K562 (cell line): ENCODE measurements around the gene MMP17. TPM values are rescaled to one million over a fixed set of nuclear protein-coding genes. Genes with fewer than 3 reads are reported as not detected.

Source experiments
- NR4A1 ChIP-seq, 2 experiments: fragments of 250-450 bp in 1 of 2; fragments of 450-650 bp in 1 of 2; sonication (Bioruptor Pico) in 1 of 2; IDR thresholded peaks; 2 replicates each; pipeline versions ENCODE4 v1.4.0 to v1.6.1; 2016 to 2020; ENCODE audit warnings: mild to moderate bottlenecking in 2 of 2, missing compliant biosample characterization in 1 of 2, missing genetic modification characterization in 1 of 2, moderate library complexity in 1 of 2
- SMAD4 ChIP-seq: fragments of 250-450 bp; sonication (Bioruptor Pico); conservative IDR thresholded peaks from 2 replicates; pipeline ENCODE4 v1.8.0; 2021; ENCODE audit warnings: inconsistent platforms, mild to moderate bottlenecking, moderate library complexity
- polyA plus RNA-seq, 8 experiments: library from polyadenylated mRNA; depleted of rRNA in 4 of 8; stranded (reverse) in 5 of 8; unstranded in 3 of 8; fragments of >200 nt; fragmentation: Nextera tagmentation in 2 of 8; fragmentation: Illumina TruSeq in 1 of 8; extraction: Ambion mirVana in 2 of 8; extraction: Trizol in 1 of 8; gene quantifications; 2 replicates each; pipeline versions ENCODE4 v1.2.1 to v1.2.3, GENCODE V29; 2011 to 2014; ENCODE audit warnings: inconsistent platforms in 1 of 8, missing spikeins in 1 of 8
- total RNA-seq, 7 experiments: library from RNA; depleted of rRNA in 6 of 7; stranded (reverse); fragments of >200 nt in 6 of 7; fragmentation: Illumina TruSeq in 2 of 7; extraction: Trizol in 2 of 7; gene quantifications; 2 replicates each; pipeline versions ENCODE4 v1.2.1 to v1.2.3, GENCODE V29; 2011 to 2021; ENCODE audit warnings: low replicate concordance in 1 of 7
- TF ChIP-seq, protein P1 (sequence below), 3 experiments: fragments of 200-800 bp in 1 of 3; fragments of 250-450 bp in 1 of 3; fragments of 450-650 bp in 1 of 3; sonication (Bioruptor Pico) in 1 of 3; sonication (Bioruptor generic) in 1 of 3; formaldehyde crosslinking in 1 of 3; IDR thresholded peaks; 2 replicates each; pipeline versions ENCODE4 v1.6.1 to v1.8.0; 2016 to 2022; ENCODE audit warnings: mild to moderate bottlenecking in 2 of 3, missing genetic modification characterization in 2 of 3, missing compliant biosample characterization in 1 of 3, moderate library complexity in 1 of 3
- TF ChIP-seq, protein P2 (sequence below), 2 experiments: fragments of 450-650 bp in 1 of 2; sonication (generic) in 1 of 2; formaldehyde crosslinking in 1 of 2; IDR thresholded peaks; 2 replicates each; pipeline versions ENCODE4 v1.7.1 to v1.9.0; 2016 to 2022; ENCODE audit warnings: inconsistent platforms in 1 of 2, mild to moderate bottlenecking in 1 of 2, missing genetic modification reagents in 1 of 2

Gene MMP17
- total and polyA plus RNA-seq, 9 of the 15 experiments (the other 6 are each of a cell fraction or from before 2014, with no cell fraction given) = 1.1 to 21.2 (median 17.1) TPM; not detected in 2

DNA sequence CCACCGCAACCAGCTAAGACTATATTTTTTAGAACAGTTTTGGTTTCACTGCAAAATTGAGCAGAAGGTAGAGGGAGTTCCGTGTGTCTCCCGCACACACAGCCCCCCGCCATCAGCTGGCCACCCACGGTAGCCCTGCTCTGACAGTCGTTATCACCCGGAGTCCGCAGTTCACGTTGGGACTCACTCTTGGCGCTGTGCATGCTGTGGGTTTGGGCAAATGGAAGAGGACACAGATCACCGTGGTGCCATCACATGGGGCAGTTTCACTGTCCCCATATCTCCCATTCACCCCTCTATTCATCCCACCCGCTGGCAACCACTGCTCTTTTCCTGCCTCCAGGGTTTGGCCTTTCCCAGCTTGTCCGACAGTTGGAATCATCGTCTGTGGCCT, 34.4 kb downstream of the MMP17 start (continued):
- TF ChIP-seq, protein P1, sequence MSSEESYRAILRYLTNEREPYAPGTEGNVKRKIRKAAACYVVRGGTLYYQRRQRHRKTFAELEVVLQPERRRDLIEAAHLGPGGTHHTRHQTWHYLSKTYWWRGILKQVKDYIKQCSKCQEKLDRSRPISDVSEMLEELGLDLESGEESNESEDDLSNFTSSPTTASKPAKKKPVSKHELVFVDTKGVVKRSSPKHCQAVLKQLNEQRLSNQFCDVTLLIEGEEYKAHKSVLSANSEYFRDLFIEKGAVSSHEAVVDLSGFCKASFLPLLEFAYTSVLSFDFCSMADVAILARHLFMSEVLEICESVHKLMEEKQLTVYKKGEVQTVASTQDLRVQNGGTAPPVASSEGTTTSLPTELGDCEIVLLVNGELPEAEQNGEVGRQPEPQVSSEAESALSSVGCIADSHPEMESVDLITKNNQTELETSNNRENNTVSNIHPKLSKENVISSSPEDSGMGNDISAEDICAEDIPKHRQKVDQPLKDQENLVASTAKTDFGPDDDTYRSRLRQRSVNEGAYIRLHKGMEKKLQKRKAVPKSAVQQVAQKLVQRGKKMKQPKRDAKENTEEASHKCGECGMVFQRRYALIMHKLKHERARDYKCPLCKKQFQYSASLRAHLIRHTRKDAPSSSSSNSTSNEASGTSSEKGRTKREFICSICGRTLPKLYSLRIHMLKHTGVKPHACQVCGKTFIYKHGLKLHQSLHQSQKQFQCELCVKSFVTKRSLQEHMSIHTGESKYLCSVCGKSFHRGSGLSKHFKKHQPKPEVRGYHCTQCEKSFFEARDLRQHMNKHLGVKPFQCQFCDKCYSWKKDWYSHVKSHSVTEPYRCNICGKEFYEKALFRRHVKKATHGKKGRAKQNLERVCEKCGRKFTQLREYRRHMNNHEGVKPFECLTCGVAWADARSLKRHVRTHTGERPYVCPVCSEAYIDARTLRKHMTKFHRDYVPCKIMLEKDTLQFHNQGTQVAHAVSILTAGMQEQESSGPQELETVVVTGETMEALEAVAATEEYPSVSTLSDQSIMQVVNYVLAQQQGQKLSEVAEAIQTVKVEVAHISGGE (CRISPR knock-in tag; IDR thresholded peaks at IDR 0.05) = 0 out of 6 replicates have a peak, but pooled peaks of 1 of the 3 experiments have one; percentile 21
- TF ChIP-seq SMAD4 (CRISPR knock-in tag) (peak; percentile 43; the same call in 1 of the 2 replicates), NR4A1 (CRISPR knock-in tag; IDR thresholded peaks at IDR 0.05) (no peak), NR4A1 (tag; IDR thresholded peaks at IDR 0.05) (peak; percentile 65; the same call in 1 of the 2 replicates)
- TF ChIP-seq, protein P2, sequence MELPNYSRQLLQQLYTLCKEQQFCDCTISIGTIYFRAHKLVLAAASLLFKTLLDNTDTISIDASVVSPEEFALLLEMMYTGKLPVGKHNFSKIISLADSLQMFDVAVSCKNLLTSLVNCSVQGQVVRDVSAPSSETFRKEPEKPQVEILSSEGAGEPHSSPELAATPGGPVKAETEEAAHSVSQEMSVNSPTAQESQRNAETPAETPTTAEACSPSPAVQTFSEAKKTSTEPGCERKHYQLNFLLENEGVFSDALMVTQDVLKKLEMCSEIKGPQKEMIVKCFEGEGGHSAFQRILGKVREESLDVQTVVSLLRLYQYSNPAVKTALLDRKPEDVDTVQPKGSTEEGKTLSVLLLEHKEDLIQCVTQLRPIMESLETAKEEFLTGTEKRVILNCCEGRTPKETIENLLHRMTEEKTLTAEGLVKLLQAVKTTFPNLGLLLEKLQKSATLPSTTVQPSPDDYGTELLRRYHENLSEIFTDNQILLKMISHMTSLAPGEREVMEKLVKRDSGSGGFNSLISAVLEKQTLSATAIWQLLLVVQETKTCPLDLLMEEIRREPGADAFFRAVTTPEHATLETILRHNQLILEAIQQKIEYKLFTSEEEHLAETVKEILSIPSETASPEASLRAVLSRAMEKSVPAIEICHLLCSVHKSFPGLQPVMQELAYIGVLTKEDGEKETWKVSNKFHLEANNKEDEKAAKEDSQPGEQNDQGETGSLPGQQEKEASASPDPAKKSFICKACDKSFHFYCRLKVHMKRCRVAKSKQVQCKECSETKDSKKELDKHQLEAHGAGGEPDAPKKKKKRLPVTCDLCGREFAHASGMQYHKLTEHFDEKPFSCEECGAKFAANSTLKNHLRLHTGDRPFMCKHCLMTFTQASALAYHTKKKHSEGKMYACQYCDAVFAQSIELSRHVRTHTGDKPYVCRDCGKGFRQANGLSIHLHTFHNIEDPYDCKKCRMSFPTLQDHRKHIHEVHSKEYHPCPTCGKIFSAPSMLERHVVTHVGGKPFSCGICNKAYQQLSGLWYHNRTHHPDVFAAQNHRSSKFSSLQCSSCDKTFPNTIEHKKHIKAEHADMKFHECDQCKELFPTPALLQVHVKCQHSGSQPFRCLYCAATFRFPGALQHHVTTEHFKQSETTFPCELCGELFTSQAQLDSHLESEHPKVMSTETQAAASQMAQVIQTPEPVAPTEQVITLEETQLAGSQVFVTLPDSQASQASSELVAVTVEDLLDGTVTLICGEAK (IDR thresholded peaks at IDR 0.05) = 0 out of 2 replicates have a peak, but pooled peaks have one; percentile 14
- TF ChIP-seq, protein P2 (CRISPR knock-in tag; IDR thresholded peaks at IDR 0.05) = no peak
